SK-N-SH (cell line): ENCODE data around the gene TTC7B.
"Not testable (repeated sequence)": the region's sequence is repeated elsewhere in the genome, so short reads cannot be mapped to it uniquely, and the experiment has no call there.

ENCODE experiments used
- CTCF ChIP-seq: fragments of 200-600 bp; sonication (generic); IDR thresholded peaks from 2 replicates; pipeline ENCODE4 v1.6.1; 2017; ENCODE audit warnings: antibody characterized with exemption, mild to moderate bottlenecking, moderate library complexity
- ELF1 ChIP-seq: IDR thresholded peaks from 2 replicates; pipeline ENCODE4 v1.4.0; 2012
- EP300 ChIP-seq, 2 experiments: IDR thresholded peaks; 2 replicates each; pipeline versions ENCODE4 v1.4.0 to v1.6.1; 2012; ENCODE audit warnings: borderline replicate concordance in 1 of 2, low read depth in 1 of 2, low read length in 1 of 2
- FOSL2 ChIP-seq: IDR thresholded peaks from 2 replicates; pipeline ENCODE4 v1.4.0; 2012; ENCODE audit warnings: low read depth, mild to moderate bottlenecking, moderate library complexity, borderline replicate concordance
- MEF2A ChIP-seq: IDR thresholded peaks from 2 replicates; pipeline ENCODE4 v1.4.0; 2012; ENCODE audit warnings: low read depth, borderline replicate concordance
- MXI1 ChIP-seq: IDR thresholded peaks from 2 replicates; pipeline ENCODE4 v1.6.1; 2012; ENCODE audit warnings: mild to moderate bottlenecking, low read depth, low read length, improper control_type of control experiment
- SMC3 ChIP-seq: IDR thresholded peaks from 2 replicates; pipeline ENCODE4 v1.6.1; 2012; ENCODE audit warnings: low read depth, low read length, improper control_type of control experiment
- TCF12 ChIP-seq: IDR thresholded peaks from 2 replicates; pipeline ENCODE4 v1.4.0; 2012

GRCh38 chr14:90526536-90526935 is 289.7 kb downstream of the TTC7B start:
- not testable (repeated sequence) for TF ChIP-seq CTCF; FOSL2; MXI1; EP300 (IDR thresholded peaks at IDR 0.05; ENCODE audit: borderline replicate concordance in 1 of 2, low read depth in 1 of 2, low read length in 1 of 2); TCF12; ELF1; SMC3; MEF2A
